HG02970 (cell line): ENCODE results near the gene APEX1.
"Not testable (repeated sequence)": the region's sequence is repeated elsewhere in the genome, so short reads cannot be mapped to it uniquely, and the experiment has no call there.

Experiments used
- ATAC-seq: cut with Tn5 transposase; IDR thresholded peaks from one replicate; pipeline ENCODE4 v1.9.1; 2021; ENCODE audit warnings: mild to moderate bottlenecking, moderate library complexity, moderate number of reproducible peaks; ENCODE audit not compliant: unreplicated experiment, low FRiP score

Gene APEX1

DNA sequence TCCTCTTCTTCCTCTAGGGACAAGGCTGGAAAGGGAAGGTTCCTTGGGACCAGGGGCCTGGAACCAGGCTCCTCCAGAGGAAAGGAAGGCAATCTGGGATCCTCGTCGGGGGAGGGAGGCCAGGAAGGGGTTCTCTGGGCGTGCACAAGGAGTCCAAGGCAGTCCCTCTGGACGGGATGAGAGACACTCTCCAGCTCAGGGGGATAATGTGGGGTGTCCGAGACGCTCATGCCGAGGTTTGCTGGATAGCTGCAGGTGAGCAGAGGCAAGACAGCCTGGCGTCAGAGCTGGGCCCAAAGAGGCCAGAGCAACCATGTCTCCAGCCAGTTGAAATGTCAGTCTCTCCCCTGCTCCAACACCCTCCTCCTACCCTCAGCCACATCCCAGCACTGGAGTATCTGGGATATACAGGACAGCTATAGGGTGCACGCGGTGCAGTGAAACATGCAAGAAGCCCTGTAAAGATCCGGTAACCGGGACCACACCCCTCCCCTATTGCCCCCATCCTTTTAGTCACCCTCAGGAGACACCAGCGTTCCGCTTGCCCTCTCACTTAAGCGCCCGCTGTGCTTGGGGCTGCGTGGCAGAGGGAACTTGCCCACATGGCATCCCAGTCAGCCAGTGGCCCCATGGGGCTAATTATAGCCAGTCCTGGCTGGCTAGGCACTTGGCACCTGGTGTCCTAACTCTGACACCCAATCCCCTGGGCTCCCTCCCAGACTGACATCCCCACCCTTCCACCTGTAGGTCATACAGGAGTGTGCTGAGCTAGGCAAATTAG lies 19.3 kb upstream of the APEX1 start, which contains the start of gene KLHL33:
KLHL33 (minus strand) TSS at position 585 of the 781 bp plus-strand sequence; CDS start at position 230, 355 bp downstream.
- ATAC-seq, result no peak

DNA sequence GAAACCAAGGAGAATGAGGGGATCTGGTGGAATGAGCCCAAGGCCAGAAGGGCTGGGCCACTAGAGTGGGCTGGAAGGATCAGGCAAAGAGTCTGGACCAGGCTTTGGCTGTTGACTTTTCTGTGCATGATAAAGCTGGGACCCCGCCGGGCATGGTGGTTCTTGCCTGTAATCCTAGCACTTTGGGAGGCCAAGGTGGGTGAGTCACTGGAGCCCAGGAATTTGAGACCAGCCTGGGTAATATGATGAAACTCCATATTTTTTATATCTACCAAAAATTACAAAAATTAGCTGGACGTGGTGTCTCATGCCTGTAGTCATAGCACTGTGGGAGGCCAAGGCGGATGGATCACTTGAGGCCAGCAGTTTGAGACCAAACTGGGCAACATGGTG lies 18.7 kb upstream of the APEX1 start:
- ATAC-seq, result no peak

DNA sequence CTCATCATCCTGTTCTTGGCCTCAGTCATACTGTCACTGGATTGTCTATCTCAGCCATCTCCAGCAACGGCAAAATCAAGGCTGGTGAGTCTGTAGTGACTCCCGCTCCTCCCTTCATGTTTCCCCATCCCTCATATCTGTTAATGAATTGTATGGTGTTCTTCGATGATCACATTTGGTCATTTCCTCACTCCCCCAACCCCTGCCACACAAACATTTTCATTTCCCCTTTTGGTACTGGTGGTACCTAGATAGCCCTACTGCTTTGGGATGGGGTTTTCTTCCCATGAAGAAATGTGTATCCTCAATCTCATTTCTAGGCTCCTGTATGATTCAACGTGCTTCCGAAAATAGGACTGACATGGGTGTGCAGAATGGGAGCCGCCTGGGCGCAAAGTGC lies 16.4 kb upstream of the APEX1 start:
- ATAC-seq, result no peak

DNA sequence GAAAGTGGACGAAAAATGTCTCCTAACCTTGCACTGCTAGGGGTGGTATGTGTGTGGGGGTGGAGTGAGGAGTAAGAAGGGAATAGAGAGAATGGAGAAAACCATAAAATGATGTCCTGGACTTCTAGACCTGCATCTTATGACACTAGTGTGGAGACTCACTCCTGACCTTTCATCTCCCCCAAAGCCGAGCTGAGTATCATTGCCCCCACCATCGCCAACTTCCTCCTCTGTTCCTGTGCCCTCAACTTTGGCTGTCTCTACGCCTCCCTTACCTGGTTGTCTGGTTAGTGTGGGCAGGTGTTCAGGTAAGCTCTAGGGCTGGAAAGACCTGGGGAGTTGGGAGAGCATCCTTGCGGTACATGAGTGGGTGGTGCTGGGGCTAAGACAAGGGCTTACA lies 14.6 kb upstream of the APEX1 start:
- ATAC-seq, result no peak

DNA sequence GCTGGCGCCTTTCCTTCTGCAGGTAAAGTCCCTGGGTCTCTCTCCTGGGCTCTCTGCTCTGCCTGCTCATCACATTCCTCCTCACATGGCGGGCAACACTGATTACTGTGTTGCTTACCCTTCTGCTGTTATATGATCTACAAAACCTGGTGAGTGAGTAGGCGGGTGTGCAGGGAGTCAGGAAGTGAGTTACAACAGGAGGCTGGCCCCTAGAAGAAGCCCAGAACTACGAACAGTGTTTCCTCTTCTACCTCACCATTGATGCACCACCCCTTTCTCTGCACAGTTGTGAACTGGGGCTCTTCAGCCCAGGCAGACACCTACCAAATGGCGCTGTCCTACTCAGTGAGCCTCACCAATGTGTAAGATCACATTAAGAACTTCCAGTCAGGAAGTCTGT lies 14.1 kb upstream of the APEX1 start:
- ATAC-seq, result no peak

DNA sequence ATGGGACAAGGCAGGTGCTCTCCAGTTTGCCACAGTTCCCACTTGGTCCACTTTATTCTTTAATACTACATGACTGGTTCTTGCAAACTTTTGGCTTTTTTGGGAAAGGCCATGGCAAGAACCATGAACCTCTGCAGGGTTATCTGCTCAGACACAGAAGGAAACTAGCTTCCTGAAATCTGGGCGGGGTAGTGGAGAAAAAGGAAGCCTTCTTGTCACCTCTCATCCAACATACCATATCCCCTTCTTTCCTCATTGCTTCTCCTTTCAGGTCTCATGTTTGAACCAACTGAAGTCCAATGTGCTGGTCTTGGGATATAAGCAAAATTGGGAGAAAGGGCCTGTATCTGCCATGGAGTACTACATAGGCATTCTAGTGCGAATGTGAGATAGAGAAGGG lies 13.6 kb upstream of the APEX1 start:
- no peak for ATAC-seq

DNA sequence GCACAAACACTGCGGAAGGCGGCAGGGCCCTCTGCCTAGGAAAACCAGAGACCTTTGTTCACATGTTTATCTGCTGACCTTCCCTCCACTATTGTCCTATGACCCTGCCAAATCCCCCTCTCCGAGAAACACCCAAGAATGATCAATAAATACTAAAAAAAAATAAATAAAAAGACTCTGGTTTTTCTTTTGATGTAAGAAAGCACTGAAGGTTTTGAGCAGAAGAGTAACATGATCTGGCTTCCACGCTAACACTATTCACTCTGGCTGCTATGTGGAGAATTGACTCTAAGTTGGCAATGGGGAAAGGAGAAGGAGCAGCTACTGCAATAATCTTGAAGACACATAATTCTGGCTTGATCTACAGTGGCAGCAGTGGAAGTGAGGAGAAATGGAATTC lies 11.4 kb upstream of the APEX1 start:
- ATAC-seq, result not testable (repeated sequence)

DNA sequence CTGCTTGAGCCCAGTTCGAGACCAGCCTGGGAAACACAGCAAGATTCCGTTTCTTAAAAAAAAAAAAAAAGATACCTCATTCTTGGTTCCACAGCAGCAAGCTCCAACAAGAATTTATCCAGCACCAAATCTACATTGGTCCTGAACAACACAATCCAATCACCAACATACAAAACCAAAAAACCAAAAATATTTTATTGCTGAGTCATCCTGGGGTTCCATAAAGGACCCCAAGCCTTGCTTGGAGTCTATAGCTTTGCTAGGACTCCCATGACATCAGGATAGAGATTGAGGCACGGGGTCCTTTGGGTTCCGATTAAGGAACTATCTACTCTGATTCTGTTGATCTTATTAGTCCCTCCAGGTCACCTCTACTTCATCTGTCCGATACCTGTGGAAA lies 8.1 kb upstream of the APEX1 start:
- no peak for ATAC-seq

DNA sequence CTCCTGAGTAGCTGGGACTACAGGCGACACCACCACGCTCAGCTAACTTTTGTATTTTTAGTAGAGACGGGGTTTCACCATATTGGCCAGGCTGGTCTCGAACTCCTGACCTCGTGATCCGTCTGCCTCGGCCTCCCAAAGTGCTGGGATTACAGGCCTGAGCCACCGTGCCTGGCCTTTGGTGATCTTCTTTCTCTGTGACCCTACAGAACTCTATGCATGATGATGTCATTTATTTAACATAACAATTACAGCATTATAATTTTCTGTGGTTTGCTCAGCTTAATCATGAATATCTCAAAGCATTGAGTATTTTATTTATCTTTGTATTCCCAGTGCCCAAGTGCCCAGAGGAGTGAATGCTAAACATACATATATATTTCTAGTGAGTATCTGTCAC lies 2.2 kb upstream of the APEX1 start:
- not testable (repeated sequence) for ATAC-seq

DNA sequence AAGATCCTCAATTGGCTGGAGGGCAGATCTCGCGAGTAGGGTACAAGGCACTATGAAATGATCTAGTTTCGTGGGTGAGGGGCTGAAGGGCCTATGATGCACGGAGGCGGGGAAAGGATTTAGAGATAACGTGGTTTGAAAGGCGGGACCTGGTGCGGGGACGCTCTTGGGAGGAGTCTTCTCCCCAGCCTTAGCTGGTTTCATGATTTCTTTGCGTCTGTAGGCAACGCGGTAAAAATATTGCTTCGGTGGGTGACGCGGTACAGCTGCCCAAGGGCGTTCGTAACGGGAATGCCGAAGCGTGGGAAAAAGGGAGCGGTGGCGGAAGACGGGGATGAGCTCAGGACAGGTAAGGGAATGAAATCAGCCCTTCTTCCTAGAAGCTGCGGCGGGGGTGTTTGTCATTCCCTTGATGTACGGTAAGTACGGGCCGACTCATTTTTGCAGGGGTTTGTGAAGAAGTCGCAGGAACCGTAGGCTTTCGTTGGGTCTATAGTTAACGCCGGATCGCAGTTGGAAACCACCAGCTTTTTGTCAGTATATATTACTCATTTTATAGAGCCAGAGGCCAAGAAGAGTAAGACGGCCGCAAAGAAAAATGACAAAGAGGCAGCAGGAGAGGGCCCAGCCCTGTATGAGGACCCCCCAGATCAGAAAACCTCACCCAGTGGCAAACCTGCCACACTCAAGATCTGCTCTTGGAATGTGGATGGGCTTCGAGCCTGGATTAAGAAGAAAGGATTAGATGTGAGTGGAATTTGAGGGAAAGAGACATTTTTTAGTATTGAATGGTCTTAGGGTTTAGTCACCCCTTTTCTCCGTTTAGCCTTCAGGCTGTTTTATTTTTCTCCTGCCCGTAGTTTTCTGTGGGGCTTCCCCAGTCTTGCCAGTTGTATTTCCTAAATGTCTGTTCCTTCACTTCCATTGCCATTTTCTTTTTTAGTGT lies 602 bp downstream of the APEX1 start:
- ATAC-seq, result peak; percentile 47

DNA sequence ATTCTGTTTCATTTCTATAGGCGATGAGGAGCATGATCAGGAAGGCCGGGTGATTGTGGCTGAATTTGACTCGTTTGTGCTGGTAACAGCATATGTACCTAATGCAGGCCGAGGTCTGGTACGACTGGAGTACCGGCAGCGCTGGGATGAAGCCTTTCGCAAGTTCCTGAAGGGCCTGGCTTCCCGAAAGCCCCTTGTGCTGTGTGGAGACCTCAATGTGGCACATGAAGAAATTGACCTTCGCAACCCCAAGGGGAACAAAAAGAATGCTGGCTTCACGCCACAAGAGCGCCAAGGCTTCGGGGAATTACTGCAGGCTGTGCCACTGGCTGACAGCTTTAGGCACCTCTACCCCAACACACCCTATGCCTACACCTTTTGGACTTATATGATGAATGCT lies 1.9 kb downstream of the APEX1 start:
- ATAC-seq, result no peak

DNA sequence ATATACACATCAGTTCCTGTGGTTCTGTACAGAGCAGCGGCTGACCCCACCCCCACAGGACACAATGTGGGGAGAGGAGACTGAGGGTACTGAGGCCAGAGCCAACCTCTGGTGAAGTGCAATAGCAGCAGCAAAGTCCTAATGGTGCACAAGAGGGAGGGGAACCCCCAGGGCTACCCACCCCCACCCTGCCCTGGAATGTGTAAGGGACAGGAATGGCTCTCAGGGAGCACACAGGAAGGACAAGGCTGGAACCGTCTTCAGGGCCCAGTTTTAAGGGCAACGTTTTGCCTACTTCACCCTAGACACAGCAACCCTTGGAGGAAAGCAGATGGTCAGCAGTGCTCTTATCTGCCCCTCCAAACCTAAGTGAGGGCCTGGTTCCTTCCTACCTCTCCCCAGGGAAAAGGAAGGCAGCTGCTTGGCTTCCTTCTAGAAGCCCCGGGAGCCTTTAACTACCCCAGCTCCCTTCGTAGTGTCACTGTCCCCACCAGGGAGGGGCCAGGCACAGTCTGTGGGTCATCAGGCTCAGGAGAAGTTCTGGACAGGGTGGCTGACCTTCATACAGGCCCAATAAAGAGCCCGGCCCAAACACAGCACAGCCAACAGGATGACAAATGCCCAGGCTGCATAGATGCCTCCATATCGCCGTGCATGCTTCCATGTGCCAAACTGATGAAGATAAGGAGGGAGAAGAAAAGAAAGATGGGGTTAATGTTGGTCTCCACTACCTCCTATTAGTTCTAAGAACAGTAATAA lies 3.2 kb downstream of the APEX1 start:
- ATAC-seq, result no peak

DNA sequence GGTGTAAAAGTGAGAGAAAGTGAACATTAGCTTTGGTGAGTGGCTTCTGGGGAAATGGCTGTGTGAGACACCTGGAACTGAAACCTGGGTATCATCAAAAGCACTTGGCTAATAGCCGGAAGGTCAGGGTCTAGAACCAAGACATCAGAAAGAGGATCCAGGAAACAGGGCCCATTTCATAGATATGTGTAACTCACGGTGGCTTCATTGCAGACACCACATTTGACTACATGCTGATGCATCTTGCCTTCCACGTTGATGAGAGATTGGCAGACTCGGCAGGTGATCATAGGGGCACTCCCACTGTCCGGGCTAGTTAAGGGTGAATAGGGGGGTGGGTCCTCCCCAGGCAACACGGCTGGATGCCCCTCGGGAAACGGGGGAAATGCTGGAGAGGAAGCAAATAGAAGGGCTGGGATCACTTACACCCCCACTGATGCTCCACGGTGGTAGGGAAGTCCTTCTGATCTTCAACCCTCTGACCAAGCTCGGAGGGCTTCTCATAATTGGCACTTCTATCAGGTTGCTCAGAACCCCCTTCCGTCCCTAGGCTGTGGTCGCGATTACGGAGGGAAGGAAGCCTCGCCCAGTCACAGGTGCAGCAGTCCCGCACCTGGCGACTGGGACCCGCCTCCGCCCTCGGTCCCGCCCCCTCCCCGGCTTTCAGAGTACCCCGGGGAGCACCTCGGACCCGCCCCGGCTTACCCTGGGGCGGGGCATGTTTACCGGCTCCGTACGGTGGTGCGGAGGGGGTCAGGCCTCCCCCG lies 5.6 kb downstream of the APEX1 start:
- ATAC-seq, result peak; percentile 1

DNA sequence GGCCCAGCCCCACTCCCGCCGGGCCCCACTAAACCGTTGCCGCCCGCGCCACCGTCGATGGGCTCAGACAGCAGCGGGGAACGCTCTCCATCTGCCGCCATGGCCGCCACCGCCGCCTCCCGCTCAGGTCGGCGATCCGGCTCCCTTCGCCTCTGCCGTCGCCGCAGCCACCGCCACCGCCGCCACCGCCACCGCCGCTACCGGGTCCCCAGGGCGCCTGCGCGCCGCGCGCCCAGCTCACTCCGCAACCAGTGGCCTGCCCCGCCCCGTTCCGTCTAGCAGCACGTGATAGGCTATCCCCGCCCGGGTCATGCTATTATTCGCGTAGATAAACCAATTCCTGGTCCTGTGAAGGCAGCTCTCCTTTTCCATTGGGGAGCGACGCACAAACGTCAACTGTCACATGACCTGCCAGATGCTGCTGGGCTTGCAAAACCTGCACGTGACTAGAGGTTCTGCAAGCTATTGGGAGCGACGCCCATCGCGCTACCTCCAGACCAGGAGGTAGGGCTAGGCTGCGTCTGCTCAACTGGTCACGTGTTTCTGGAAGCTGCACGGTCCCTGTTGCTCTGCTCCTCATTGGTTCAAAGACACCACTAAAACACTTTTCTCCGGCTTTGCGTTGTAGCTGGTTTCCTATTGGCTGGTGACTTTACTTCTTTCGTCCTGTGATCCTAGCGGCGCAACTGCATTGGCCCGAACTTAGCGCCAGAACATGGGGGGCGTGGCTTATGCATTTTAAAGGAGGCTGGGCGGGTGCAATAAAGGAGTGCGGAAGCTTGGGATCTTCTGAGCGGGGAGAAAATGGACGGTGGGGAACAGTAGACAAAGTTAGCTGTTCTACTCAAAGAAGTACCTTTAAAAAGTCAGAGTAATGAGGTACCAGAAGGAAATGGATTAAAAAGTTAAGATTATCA lies 6.5 kb downstream of the APEX1 start, which contains the start of gene PIP4P1:
PIP4P1 (minus strand) TSS at position 210 of the 917 bp plus-strand sequence; CDS start at position 101, 109 bp downstream.
- peak; percentile 93 for ATAC-seq

DNA sequence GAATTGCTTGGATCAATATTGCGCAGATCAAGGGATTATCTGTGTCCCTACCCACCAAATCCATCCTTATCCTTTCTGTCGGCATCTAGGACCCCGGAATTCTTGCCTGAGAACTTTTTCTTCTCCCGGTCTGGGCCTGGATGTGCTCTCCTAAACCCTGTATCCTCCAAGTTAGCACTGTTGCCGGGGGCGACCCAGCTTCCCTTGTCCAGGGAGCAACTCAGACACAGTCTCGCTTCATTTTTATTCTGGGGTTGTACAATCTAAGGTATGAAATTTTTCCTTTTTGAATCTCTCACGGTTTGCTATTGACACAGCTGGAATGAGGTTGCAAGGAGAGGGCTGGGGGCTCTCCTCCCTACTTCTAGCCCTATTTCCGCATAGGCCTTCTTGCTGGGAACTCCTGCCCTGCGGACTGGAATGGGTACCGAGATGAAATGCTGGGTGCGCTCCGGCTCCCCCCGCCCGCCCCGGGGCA lies 13.8 kb downstream of the APEX1 start:
- no peak for ATAC-seq

DNA sequence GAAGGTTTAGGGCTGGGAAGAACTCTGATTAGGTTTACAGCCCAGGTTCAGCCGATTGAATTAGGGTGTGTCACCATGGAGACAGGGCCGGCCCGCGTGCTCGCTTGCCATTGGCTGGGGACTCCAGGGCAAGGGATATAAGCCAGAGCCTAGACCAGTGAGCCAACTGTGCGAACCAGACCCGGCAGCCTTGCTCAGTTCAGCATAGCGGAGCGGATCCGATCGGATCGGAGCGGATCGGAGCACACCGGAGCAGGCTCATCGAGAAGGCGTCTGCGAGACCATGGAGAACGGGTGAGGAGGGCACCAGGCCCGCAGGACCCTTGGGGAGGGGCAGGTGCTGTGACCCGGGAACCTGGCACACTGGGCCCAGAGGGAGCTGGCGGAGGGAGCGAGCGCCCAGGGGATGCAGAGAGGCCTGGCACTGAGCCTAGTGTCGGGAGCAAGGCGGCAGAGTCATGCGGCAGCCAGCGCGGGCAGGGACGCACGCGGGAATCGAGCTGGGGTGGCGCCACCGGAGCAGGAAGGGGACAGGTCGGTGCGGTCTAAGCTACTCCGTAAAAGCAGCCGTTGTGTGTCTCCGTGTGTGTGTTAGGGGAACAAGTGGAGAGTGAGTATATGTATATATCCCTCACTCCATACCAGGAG lies 14.3 kb downstream of the APEX1 start, which contains the start of gene PNP:
PNP (plus strand) TSS at position 165 of the 648 bp plus-strand sequence; CDS start at position 284, 119 bp downstream.
- ATAC-seq, result peak; percentile 90

DNA sequence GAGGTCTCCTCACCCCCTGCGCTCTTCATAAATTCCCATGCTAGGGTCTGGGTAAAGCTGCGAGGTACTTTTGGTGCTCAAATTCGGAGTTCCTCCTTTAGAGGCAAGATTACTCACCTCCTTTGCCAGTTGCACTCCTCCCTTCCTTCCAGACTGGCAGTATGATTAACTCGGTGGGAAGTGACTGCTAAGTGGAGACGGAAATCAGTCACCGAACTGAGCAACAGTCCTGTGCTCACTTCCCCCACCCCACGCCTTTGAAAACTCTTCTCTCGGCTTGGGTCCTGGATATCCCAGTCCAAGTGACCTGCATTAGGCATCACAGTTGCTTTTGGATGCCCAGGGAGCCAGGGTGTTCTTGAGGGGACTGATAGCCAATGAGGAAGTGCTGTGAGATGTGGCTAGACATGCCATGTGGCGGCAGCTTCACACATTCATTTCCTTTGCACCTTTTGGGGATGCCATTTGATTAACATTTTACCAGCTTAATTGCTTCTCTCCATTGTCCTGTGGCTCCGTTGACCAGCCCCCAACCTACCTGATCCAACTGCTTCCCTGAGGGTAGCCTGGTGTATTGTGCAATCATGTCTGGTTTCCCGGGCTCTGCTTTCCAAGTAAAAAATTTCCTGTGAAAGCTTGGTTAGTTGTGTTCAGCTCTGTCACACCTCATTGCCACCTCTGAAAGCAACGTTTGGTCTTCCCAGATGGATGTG lies 15.0 kb downstream of the APEX1 start:
- ATAC-seq, result peak; percentile 27

DNA sequence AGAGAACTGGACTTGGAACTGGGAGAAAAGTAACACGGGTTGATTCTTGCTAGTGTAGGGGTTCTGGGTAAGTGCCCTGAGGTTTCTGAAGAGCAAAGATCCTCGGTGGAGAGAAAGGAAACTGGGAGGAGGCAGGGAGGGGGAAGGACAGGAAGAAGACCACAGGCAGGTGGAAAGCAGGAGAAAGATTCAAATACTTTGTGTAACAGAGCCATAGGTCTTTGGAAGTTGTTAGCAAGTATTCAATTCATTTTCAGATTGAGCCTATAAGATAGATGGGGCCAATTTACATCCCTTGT lies 15.5 kb downstream of the APEX1 start:
- ATAC-seq, result no peak
